Testis (tissue), 3 donors: ENCODE data around the gene BTG2. TPM values are rescaled to one million over a fixed set of nuclear protein-coding genes. Genes with fewer than 3 reads are reported as not detected.

Experiments used
- DNase-seq: peaks from one replicate; pipeline ENCODE4 v3.0.0-alpha.2; 2019
- H3K27ac ChIP-seq, 2 donors: fragments of 200-600 bp; sonication (generic); one replicate each; pipeline ENCODE4 v1.5.1; 2019
- H3K27me3 ChIP-seq: fragments of 200-600 bp; sonication (generic); one replicate; pipeline ENCODE4 v1.5.1; 2019
- H3K36me3 ChIP-seq: fragments of 200-600 bp; sonication (generic); one replicate; pipeline ENCODE4 v1.5.1; 2017; ENCODE audit warnings: low read depth; ENCODE audit errors: missing control alignments
- H3K4me1 ChIP-seq: fragments of 200-600 bp; sonication (generic); one replicate; pipeline ENCODE4 v1.5.1; 2019
- H3K4me3 ChIP-seq, 2 donors: fragments of 200-600 bp; sonication (generic); one replicate each; pipeline ENCODE4 v1.5.1; 2017 to 2019
- H3K9me3 ChIP-seq: fragments of 200-600 bp; sonication (generic); one replicate; pipeline ENCODE4 v1.5.1; 2017
- POLR2A ChIP-seq: fragments of 450-650 bp; IDR thresholded peaks from one replicate; pipeline ENCODE4 v1.6.1; 2017; ENCODE audit warnings: antibody characterized with exemption, mild to moderate bottlenecking, moderate library complexity
- WGBS, 2 donors: methylation state at CpG; one replicate each; pipeline ENCODE4 v1.1.5; 2018; 5-methylcytosine and 5-hydroxymethylcytosine counted together
- intact Hi-C: fragments of 100-400 bp; cut with DNase I; formaldehyde crosslinking; loops from one replicate; pipeline ENCODE4 v1.15.1; 2023; ENCODE audit warnings: low total_unique reads
- polyA plus RNA-seq: library from polyadenylated mRNA; stranded (reverse); fragments of 350-450 nt; fragmentation: Illumina TruSeq; extraction: RNeasy Lipid Tissue Mini Kit (QIAGEN cat#74804); gene quantifications from one replicate; pipeline ENCODE4 v1.2.3, GENCODE V29; 2014; ENCODE audit warnings: low read depth, low replicate concordance; ENCODE audit not compliant: insufficient read depth
- total RNA-seq, 2 donors: library from RNA; depleted of rRNA; stranded (reverse); fragments of >200 nt; gene quantifications; one replicate each; pipeline ENCODE4 v1.2.3, GENCODE V29; 2016
- TF ChIP-seq, protein P1 (sequence below), 3 experiments: fragments of 450-650 bp in 2 of 3; fragments of 200-600 bp in 1 of 3; sonication (generic) in 1 of 3; IDR thresholded peaks; one replicate each; pipeline ENCODE4 v1.5.1; 2016 to 2019; ENCODE audit warnings: antibody characterized with exemption in 3 of 3, mild to moderate bottlenecking in 2 of 3, moderate library complexity in 1 of 3

The BTG2 gene
- total and polyA plus RNA-seq, 3 donors from 2014 or later, result 14.5 to 25.4 (median 23.8) TPM

GRCh38 chr1:203273206-203273868, 32.0 kb upstream of the BTG2 start:
- no peaks in the 10 kb centered on the region for H3K27me3 ChIP-seq
- H3K36me3 ChIP-seq, result no peaks in the 10 kb centered on the region
- peak; percentile 93 for DNase-seq
- peaks cover 50% of the 10 kb centered on the region for H3K4me1 ChIP-seq
- no peaks in the 10 kb centered on the region for H3K9me3 ChIP-seq
- TF ChIP-seq, protein P1, sequence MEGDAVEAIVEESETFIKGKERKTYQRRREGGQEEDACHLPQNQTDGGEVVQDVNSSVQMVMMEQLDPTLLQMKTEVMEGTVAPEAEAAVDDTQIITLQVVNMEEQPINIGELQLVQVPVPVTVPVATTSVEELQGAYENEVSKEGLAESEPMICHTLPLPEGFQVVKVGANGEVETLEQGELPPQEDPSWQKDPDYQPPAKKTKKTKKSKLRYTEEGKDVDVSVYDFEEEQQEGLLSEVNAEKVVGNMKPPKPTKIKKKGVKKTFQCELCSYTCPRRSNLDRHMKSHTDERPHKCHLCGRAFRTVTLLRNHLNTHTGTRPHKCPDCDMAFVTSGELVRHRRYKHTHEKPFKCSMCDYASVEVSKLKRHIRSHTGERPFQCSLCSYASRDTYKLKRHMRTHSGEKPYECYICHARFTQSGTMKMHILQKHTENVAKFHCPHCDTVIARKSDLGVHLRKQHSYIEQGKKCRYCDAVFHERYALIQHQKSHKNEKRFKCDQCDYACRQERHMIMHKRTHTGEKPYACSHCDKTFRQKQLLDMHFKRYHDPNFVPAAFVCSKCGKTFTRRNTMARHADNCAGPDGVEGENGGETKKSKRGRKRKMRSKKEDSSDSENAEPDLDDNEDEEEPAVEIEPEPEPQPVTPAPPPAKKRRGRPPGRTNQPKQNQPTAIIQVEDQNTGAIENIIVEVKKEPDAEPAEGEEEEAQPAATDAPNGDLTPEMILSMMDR (IDR thresholded peaks at IDR 0.05), result peak; percentile 98 to 99 (median 98)
- no peak for TF ChIP-seq POLR2A
- intact Hi-C loops, result loop anchor here (5.0 to 10.0 kb wide), 3 partner anchors 54 to 211 kb away; no protein-coding TSS in a partner anchor
- peak overlapping the region; percentile 78 to 83 for H3K27ac ChIP-seq
- peak overlapping the region; percentile 6 to 46 for H3K4me3 ChIP-seq
- 12% methylated on average over 17 to 31 of the region's 32 CpGs for WGBS, 2 donors

DNA sequence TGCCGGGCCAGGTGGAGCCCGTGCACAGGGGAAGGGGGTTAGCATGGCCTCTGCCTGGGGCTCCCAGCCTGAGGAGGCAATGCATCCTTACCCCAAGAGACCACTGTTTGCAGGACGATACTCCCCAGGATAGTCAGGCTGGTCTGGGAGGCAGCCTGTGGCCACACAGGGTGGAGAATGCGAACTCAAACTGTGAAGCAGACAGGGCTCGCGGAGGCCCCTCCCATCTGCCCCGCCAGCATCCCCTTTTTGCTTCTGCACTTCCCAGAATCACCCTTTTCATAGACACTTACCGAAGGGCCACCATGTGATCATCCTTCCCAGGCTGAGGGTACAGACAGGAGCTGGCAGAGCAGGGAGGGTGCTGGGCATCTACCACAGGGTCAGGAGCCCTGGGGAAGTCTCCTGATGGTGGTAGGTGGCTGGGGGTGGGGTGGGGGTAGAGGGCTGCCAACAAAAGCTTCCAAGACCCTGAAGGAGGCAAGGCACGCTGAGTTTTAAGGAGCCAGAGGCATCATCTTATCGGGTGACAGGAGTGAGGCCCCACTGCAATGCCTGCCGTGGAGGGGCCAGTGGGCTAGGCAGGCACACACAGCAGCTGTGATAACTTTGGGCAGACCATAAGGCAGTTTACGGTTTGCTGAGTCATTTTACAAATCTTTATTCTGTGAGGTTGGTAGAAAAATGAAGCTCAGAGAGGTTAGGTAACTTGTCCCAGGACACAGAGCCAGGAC, 31.3 kb upstream of the BTG2 start:
- peaks cover 51% of the 10 kb centered on the region for H3K4me1 ChIP-seq
- 61 to 71% methylated on average over 9 to 12 of the region's 12 CpGs for WGBS, 2 donors
- TF ChIP-seq, protein P1 (IDR thresholded peaks at IDR 0.05), result no peak
- TF ChIP-seq POLR2A, result no peak
- intact Hi-C loops, result loop anchor here (5.0 to 10.0 kb wide), 3 partner anchors 53 to 211 kb away; no protein-coding TSS in a partner anchor
- no peaks in the 10 kb centered on the region for H3K36me3 ChIP-seq
- no peaks in the 10 kb centered on the region for H3K9me3 ChIP-seq
- no peak for DNase-seq
- H3K27me3 ChIP-seq, result no peaks in the 10 kb centered on the region
- peak overlapping the region; percentile 78 to 83 for H3K27ac ChIP-seq
- H3K4me3 ChIP-seq, result peak overlapping the region in 1 of 2 donors; percentile 46

- H3K27ac ChIP-seq, result peak overlapping the region; percentile 78 to 83
- intact Hi-C loops, result loop anchor here (5.0 to 10.0 kb wide), 3 partner anchors 53 to 210 kb away; no protein-coding TSS in a partner anchor
- peak; percentile 81 for DNase-seq
- TF ChIP-seq, protein P1 (IDR thresholded peaks at IDR 0.05), result no peak
- TF ChIP-seq POLR2A, result no peak
- peaks cover 55% of the 10 kb centered on the region for H3K4me1 ChIP-seq
- no peaks in the 10 kb centered on the region for H3K27me3 ChIP-seq
- WGBS, 2 donors, result 52 to 73% methylated on average over 12 of the region's 12 CpGs
- no peak overlapping the region for H3K4me3 ChIP-seq
- no peaks in the 10 kb centered on the region for H3K9me3 ChIP-seq
- no peaks in the 10 kb centered on the region for H3K36me3 ChIP-seq
These were observed 30.5 kb upstream of the BTG2 start for GRCh38 chr1:203274603-203275381.

- H3K27me3 ChIP-seq, result no peaks in the 10 kb centered on the region
- no peaks in the 10 kb centered on the region for H3K9me3 ChIP-seq
- 62 to 65% methylated on average over 11 of the region's 11 CpGs for whole genome bisulfite sequencing, 2 donors
- TF ChIP-seq, protein P1 (IDR thresholded peaks at IDR 0.05), result no peak
- no peak for TF ChIP-seq POLR2A
- intact Hi-C loops, result loop anchor here (10.0 kb wide), 1 partner anchor 209 kb away; no protein-coding TSS in a partner anchor
- H3K36me3 ChIP-seq, result no peaks in the 10 kb centered on the region
- DNase-seq, result no peak
- H3K4me3 ChIP-seq, result no peak overlapping the region
- peaks cover 55% of the 10 kb centered on the region for H3K4me1 ChIP-seq
- peak overlapping the region; percentile 28 to 83 for H3K27ac ChIP-seq
These were observed 29.6 kb upstream of the BTG2 start for GRCh38 chr1:203275656-203276272.
